HAP-1 (cell line): ENCODE measurements around the gene SMYD2.
A peak's percentile ranks its signal among the peaks of the same experiment; 100 is the strongest.

Experiments
- DNase-seq, 2 experiments: peaks; one replicate each; pipeline ENCODE4 v3.0.0-alpha.2; 2016 to 2020; ENCODE audit warnings: low spot score in 2 of 2
- H3K27me3 ChIP-seq: fragments of 250-450 bp; sonication (Bioruptor Pico); 2 replicates; pipeline ENCODE4 v1.5.1; 2020; ENCODE audit warnings: low read depth, mild to moderate bottlenecking, moderate library complexity
- H3K36me3 ChIP-seq: fragments of 250-450 bp; sonication (Bioruptor Pico); replicated peaks from 2 replicates; pipeline ENCODE4 v1.5.1; 2020; ENCODE audit warnings: mild to moderate bottlenecking
- H3K4me1 ChIP-seq: fragments of 250-450 bp; sonication (Bioruptor Pico); 2 replicates; pipeline ENCODE4 v1.5.1; 2020; ENCODE audit warnings: mild to moderate bottlenecking
- H3K4me3 ChIP-seq: fragments of 250-450 bp; sonication (Bioruptor Pico); 2 replicates; pipeline ENCODE4 v1.5.1; 2020; ENCODE audit warnings: mild to moderate bottlenecking, moderate library complexity
- H3K9me3 ChIP-seq: fragments of 250-450 bp; sonication (Bioruptor Pico); 2 replicates; pipeline ENCODE4 v1.5.1; 2020; ENCODE audit warnings: mild to moderate bottlenecking, moderate library complexity
- in situ Hi-C: fragments of 300-500 bp; cut with MboI; formaldehyde crosslinking; loops from 3 replicates; pipeline ENCODE4 v1.14.3; 2020; ENCODE audit warnings: low sequenced_read_pairs, inconsistent platforms, mixed read lengths

Gene SMYD2, protein sequence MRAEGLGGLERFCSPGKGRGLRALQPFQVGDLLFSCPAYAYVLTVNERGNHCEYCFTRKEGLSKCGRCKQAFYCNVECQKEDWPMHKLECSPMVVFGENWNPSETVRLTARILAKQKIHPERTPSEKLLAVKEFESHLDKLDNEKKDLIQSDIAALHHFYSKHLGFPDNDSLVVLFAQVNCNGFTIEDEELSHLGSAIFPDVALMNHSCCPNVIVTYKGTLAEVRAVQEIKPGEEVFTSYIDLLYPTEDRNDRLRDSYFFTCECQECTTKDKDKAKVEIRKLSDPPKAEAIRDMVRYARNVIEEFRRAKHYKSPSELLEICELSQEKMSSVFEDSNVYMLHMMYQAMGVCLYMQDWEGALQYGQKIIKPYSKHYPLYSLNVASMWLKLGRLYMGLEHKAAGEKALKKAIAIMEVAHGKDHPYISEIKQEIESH

DNA sequence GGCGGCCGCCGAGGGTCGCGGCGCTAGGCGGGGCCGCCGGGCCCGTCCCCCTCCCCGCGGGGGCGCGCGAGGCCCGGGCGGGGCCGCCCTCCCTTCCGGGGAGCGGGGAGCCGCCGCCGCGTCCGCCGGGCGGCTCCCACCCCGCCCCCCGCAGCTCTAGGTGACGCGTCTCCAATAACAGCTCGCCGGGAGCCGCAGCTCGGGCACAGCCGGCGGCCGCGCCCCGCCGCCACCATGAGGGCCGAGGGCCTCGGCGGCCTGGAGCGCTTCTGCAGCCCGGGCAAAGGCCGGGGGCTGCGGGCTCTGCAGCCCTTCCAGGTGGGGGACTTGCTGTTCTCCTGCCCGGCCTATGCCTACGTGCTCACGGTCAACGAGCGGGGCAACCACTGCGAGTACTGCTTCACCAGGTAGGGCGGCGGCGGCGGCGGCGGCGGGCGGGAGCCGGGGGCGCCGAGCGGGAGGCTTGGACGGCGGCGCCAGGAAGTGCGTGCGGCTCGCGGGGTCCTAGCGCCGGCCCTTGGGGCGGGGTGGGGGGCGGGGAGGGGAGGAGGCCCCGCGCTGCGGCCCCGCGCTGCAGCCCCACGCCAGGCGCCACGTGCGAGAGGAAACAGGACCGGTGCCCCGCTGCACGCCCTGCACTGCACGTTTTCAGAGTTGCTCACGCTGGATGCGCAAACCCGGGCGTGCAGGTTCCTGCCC lies at the start of gene SMYD2:
Gene SMYD2, plus strand, starts transcription at position 139 of the 699 bp plus-strand sequence. Its CDS starts 96 bp downstream, at position 235.
- H3K4me3 ChIP-seq = peak within 1 kb of the TSS; percentile 57
- in situ Hi-C loops = no loop called here
- H3K9me3 ChIP-seq = no peaks in the 10 kb centered on the region
- H3K4me1 ChIP-seq = peaks cover 38% of the 10 kb centered on the region
- peak; percentile 41 to 79 for DNase-seq
- peaks cover 3% of the 10 kb centered on the region; the same call in 1 of the 2 replicates for H3K36me3 ChIP-seq
- no peaks in the 10 kb centered on the region for H3K27me3 ChIP-seq

DNA sequence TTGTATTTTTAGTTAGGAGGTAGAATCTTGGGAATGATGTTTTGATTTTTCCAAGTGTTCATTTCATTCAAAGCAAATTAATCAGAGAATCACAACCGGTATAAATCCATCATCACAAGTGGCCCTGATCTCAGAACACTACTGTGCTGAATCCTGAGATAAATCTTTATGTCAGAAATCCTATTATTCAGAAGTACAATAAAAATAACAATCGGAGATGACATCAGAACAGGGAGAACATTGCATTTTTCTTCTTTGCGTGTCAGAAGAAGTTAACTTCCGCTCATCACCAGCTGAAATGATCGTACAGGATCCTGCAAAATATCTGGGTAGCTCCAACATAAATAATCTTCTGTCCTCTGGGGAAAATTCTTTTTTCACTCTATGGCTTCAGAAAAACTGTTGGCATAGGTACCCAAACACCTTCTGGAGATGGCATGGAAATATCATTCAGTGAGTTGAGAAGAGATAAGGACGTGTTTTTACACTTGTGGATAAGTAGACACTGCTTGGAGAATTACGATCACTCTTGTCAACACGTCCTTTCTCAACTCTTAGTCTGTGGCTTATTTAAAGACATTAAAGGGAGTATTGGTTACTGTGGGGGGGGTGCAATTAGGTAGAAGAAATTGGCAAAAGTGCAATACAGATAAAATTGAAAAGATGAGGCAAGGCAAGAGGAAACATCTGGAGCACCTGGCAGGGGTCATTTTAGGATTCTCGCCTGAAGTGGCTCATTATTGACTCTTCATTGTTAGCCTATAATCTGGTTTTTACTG lies 46.9 kb upstream of the SMYD2 start:
- DNase-seq = no peak
- H3K4me1 ChIP-seq = no peaks in the 10 kb centered on the region; the same call in 1 of the 2 replicates
- in situ Hi-C loops = no loop called here

DNA sequence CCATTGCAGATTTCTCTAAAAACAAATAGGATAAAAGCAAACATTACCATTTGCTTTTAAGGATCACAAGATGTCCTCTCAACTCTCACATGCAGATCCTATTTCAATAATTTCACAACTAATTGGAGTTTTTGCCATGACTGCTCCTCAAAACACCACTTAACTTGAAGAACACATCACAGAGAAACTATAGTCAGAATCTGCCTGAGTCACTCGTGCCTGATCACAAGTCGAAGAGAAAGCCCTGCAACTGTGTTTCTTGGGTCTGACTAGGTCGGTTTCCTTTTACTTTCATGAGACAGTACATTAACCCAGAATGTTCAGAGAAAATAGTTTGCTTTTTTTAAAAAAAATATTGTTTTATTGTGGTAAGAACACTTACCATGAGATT lies 46.3 kb upstream of the SMYD2 start:
- H3K9me3 ChIP-seq = no peaks in the 10 kb centered on the region
- no peaks in the 10 kb centered on the region for H3K36me3 ChIP-seq
- H3K27me3 ChIP-seq = no peaks in the 10 kb centered on the region
- H3K4me3 ChIP-seq = no peak overlapping the region
- in situ Hi-C loops = no loop called here
- H3K4me1 ChIP-seq = no peaks in the 10 kb centered on the region; the same call in 1 of the 2 replicates
- DNase-seq = peak in 1 of 2 experiments; percentile 29

More for the DNA sequence above, 46.9 kb upstream of the SMYD2 start:
- H3K4me3 ChIP-seq = no peak overlapping the region
- no peaks in the 10 kb centered on the region for H3K9me3 ChIP-seq
- no peaks in the 10 kb centered on the region for H3K27me3 ChIP-seq
- no peaks in the 10 kb centered on the region for H3K36me3 ChIP-seq

DNA sequence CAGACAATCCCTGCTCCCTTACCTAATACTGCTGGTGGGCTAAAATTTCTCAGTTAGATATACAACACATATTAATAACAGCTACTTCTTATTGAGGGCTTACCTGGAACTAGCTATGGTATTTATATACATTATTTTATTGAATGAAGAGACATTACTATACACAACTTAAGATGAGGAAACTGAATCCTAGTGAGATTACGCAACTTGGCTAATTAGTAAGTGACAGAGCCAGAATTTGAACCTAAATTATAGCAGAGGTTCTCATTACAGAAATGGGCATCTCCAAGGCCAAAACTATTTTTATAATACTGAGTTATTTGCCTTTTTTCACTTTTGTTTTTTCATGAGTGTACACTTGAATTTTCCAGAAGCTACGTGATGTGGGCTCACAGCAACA lies 44.5 kb upstream of the SMYD2 start:
- no peaks in the 10 kb centered on the region for H3K27me3 ChIP-seq
- in situ Hi-C loops = no loop called here
- no peaks in the 10 kb centered on the region; the same call in 1 of the 2 replicates for H3K4me1 ChIP-seq
- H3K36me3 ChIP-seq = no peaks in the 10 kb centered on the region
- H3K9me3 ChIP-seq = no peaks in the 10 kb centered on the region
- no peak for DNase-seq
- no peak overlapping the region for H3K4me3 ChIP-seq

GRCh38 chr1:214241060-214241459 lies 39.9 kb upstream of the SMYD2 start:
- in situ Hi-C loops = no loop called here
- Histone ChIP-seq H3K4me1 (no peaks in the 10 kb centered on the region), H3K9me3 (no peaks in the 10 kb centered on the region), H3K4me3 (no peak overlapping the region), H3K36me3 (no peaks in the 10 kb centered on the region), H3K27me3 (no peaks in the 10 kb centered on the region)
- no peak for DNase-seq

DNA sequence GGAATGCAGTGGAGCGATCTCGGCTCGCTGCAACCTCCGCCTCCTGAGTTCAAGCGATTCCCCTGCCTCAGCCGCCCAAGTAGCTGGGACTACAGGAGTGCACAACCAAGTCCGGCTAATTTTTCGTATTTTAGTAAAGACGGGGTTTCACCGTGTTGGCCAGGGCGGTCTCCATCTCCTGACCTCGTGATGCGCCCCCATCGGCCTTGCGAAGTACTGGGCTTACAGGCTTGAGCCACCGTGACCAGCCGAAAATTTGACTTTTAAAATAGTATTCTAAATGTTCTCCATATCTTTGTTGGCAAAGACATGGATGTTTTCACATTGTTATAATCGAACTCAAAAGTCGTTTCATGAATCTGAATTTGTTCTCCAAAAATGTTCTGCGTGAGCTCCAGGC lies 36.7 kb upstream of the SMYD2 start:
- no peak for DNase-seq

GRCh38 chr1:214244841-214245240 lies 36.1 kb upstream of the SMYD2 start:
- no peaks in the 10 kb centered on the region for H3K4me1 ChIP-seq
- no peaks in the 10 kb centered on the region for H3K36me3 ChIP-seq
- no peak for DNase-seq
- no peaks in the 10 kb centered on the region for H3K27me3 ChIP-seq
- no peak overlapping the region for H3K4me3 ChIP-seq
- no peaks in the 10 kb centered on the region for H3K9me3 ChIP-seq
- in situ Hi-C loops = no loop called here

More for the DNA sequence above, 36.7 kb upstream of the SMYD2 start:
- Histone ChIP-seq H3K9me3 (no peaks in the 10 kb centered on the region), H3K27me3 (no peaks in the 10 kb centered on the region), H3K36me3 (no peaks in the 10 kb centered on the region), H3K4me3 (no peak overlapping the region), H3K4me1 (no peaks in the 10 kb centered on the region)
- in situ Hi-C loops = no loop called here

DNA sequence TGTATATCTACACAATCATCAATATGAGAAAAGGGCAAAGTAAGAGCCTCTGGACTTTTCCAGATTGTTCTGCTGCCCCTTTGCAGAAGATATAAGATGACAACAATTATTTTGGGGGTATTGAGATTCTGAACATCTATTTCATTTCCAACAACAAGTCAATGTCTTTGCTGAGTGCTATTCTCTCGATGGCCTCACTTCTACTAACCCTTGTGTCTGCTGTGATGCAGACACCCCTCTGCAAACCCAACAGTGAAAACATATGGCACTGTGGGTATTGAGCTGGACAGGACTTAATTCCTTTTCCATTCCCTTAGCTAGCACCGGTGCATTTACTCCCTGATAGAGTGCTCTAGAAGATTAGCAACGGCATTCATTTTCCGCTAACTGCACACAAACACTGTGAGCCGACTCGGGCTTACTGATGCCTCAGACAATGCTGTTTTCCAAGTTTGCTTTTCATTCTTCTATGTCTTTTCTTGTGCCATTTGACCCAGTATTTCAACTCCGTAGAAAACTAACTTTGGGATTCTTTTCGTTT lies 33.4 kb upstream of the SMYD2 start:
- peaks cover 3% of the 10 kb centered on the region; the same call in 1 of the 2 replicates for H3K27me3 ChIP-seq
- in situ Hi-C loops = no loop called here

DNA sequence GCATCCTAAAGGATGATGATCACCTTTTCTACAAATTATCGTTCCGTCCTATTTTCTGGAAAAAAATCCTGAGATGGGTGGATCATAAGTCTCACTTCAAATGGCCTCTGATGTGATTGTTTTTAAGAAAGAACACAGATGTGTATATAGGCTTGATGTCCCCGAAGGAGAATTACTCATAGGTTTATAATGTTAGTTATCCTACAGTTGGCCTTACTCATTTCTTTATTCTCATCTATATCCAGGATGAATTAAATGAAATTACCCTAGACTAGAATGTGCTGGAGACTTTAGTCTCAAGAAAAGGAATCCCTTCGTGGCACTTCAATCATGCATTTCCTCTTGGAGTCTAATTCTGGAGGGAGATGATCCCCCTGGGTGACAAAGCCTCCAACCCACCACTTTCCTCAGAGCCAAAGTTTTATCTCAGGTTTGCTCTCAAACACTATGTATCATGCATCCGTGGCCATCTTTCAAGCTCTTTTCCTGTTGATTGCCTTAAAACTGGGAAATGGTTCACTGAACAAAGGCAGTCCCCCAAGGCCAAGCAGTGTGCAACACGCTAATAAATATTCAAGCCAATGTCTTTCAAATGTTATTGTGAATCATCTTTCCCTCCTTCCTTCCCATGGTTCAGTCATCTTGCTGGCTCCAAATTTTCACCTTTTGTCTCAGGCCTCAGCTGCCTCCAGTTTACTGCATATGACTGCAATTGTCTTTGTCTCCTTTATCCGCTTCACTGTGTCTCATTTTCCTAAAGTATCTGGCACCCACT lies 32.5 kb upstream of the SMYD2 start:
- no peaks in the 10 kb centered on the region for H3K4me1 ChIP-seq
- peaks cover 3% of the 10 kb centered on the region; the same call in 1 of the 2 replicates for H3K27me3 ChIP-seq
- in situ Hi-C loops = no loop called here
- H3K4me3 ChIP-seq = no peak overlapping the region
- no peak for DNase-seq
- no peaks in the 10 kb centered on the region for H3K9me3 ChIP-seq
- no peaks in the 10 kb centered on the region for H3K36me3 ChIP-seq

More for the DNA sequence above, 33.4 kb upstream of the SMYD2 start:
- no peaks in the 10 kb centered on the region for H3K4me1 ChIP-seq
- no peak for DNase-seq
- no peak overlapping the region for H3K4me3 ChIP-seq
- no peaks in the 10 kb centered on the region for H3K9me3 ChIP-seq
- no peaks in the 10 kb centered on the region for H3K36me3 ChIP-seq

DNA sequence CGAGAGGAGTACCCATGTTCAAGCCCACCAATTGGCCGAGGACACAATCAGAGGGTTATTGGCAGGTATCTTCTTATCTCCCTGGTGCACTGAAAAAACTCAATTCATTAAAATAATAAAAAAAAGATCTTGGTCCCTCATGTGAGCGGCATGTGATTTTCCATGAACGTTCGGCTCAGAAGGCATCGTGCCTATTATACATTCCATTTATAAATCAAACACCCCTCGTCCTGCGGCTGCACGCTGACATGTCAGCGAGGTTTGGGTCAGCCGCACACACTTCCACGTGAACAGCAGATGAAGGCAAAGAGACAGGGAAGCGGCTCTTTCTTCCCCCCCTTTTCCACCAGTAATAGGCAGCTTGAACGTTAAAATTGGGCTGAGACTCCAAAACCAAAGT lies 31.3 kb upstream of the SMYD2 start:
- in situ Hi-C loops = no loop called here
- H3K27me3 ChIP-seq = peaks cover 3% of the 10 kb centered on the region; the same call in 1 of the 2 replicates
- no peak for DNase-seq
- no peaks in the 10 kb centered on the region for H3K4me1 ChIP-seq
- no peaks in the 10 kb centered on the region for H3K9me3 ChIP-seq
- no peak overlapping the region for H3K4me3 ChIP-seq
- no peaks in the 10 kb centered on the region for H3K36me3 ChIP-seq

DNA sequence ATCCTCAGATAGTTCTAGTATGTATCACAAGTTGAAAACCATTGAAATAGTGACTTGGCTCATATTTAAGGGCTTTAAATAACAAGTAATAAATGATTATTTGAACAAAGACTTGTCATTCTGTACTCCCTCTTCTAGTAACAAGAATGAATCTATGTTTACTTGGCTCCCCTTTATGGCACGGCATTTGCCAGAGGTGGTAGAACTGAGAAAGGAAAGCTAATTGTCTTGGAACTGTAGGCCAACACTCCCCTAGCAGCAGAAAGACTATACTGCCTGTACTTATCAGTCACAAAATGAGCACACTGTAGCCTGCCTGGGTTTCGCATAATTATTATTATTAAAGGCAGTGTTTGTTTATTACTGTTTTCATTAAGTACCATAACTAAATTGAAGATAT lies 29.6 kb upstream of the SMYD2 start:
- no peaks in the 10 kb centered on the region for H3K36me3 ChIP-seq
- in situ Hi-C loops = no loop called here
- no peaks in the 10 kb centered on the region for H3K9me3 ChIP-seq
- no peak for DNase-seq
- H3K4me3 ChIP-seq = no peak overlapping the region
- peaks cover 3% of the 10 kb centered on the region; the same call in 1 of the 2 replicates for H3K27me3 ChIP-seq
- H3K4me1 ChIP-seq = no peaks in the 10 kb centered on the region

DNA sequence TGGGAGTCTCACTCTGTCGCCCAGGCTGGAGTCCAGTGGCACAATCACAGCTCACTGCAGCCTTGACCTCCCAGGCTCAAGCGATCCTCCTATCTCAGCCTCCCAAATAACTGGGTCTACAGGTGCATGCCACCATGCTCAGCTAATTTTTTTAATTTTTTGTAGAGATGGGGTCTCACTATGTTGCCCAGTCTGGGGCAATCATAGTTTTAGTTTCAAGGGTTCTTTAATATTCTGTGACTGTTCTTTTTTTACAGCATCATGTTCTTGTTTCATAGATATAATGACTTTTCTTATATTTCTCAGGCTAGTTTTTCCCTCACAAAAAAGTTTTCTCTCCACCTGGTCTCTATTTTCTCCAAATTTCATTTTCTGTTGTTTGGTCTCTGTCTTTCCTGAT lies 25.4 kb upstream of the SMYD2 start:
- no peak for DNase-seq
- peaks cover 11% of the 10 kb centered on the region; the same call in 1 of the 2 replicates for H3K27me3 ChIP-seq
- in situ Hi-C loops = no loop called here
- H3K4me1 ChIP-seq = no peaks in the 10 kb centered on the region
- H3K9me3 ChIP-seq = no peaks in the 10 kb centered on the region
- no peak overlapping the region for H3K4me3 ChIP-seq
- H3K36me3 ChIP-seq = no peaks in the 10 kb centered on the region
